Ishikawa (cell line): ENCODE results near the gene GNB1L.

ENCODE experiments used
- CEBPB ChIP-seq: IDR thresholded peaks from 2 replicates; pipeline ENCODE4 v1.6.1; 2012
- CREB1 ChIP-seq: IDR thresholded peaks from 2 replicates; pipeline ENCODE4 v1.6.1; 2012; ENCODE audit warnings: low read depth
- EGR1 ChIP-seq: IDR thresholded peaks from 2 replicates; pipeline ENCODE4 v1.6.1; 2012
- EP300 ChIP-seq: IDR thresholded peaks from 2 replicates; pipeline ENCODE4 v1.6.1; 2012; ENCODE audit warnings: borderline replicate concordance
- FOXM1 ChIP-seq: IDR thresholded peaks from 2 replicates; pipeline ENCODE4 v1.6.1; 2012; ENCODE audit warnings: low read depth, borderline replicate concordance
- NFIC ChIP-seq: IDR thresholded peaks from 2 replicates; pipeline ENCODE4 v1.6.1; 2012
- RAD21 ChIP-seq: IDR thresholded peaks from 2 replicates; pipeline ENCODE4 v1.6.1; 2012; ENCODE audit warnings: low read depth
- TAF1 ChIP-seq: IDR thresholded peaks from 2 replicates; pipeline ENCODE4 v1.6.1; 2012; ENCODE audit warnings: low read depth, mild to moderate bottlenecking
- TCF12 ChIP-seq: IDR thresholded peaks from 2 replicates; pipeline ENCODE4 v1.6.1; 2012; ENCODE audit warnings: low read depth
- TEAD4 ChIP-seq: IDR thresholded peaks from 2 replicates; pipeline ENCODE4 v1.6.1; 2012
- YY1 ChIP-seq: IDR thresholded peaks from 2 replicates; pipeline ENCODE4 v1.6.1; 2012; ENCODE audit warnings: low read depth
- ZBTB7A ChIP-seq: IDR thresholded peaks from 2 replicates; pipeline ENCODE4 v1.6.1; 2012; ENCODE audit warnings: low read depth
- TF ChIP-seq, protein P1 (sequence below): IDR thresholded peaks from 2 replicates; pipeline ENCODE4 v1.6.1; 2012; ENCODE audit warnings: low read depth, mild to moderate bottlenecking
- TF ChIP-seq, protein P2 (sequence below): IDR thresholded peaks from 2 replicates; pipeline ENCODE4 v1.6.1; 2012
- TF ChIP-seq, protein P3 (sequence below): IDR thresholded peaks from 2 replicates; pipeline ENCODE4 v1.6.1; 2012

GNB1L gene

DNA sequence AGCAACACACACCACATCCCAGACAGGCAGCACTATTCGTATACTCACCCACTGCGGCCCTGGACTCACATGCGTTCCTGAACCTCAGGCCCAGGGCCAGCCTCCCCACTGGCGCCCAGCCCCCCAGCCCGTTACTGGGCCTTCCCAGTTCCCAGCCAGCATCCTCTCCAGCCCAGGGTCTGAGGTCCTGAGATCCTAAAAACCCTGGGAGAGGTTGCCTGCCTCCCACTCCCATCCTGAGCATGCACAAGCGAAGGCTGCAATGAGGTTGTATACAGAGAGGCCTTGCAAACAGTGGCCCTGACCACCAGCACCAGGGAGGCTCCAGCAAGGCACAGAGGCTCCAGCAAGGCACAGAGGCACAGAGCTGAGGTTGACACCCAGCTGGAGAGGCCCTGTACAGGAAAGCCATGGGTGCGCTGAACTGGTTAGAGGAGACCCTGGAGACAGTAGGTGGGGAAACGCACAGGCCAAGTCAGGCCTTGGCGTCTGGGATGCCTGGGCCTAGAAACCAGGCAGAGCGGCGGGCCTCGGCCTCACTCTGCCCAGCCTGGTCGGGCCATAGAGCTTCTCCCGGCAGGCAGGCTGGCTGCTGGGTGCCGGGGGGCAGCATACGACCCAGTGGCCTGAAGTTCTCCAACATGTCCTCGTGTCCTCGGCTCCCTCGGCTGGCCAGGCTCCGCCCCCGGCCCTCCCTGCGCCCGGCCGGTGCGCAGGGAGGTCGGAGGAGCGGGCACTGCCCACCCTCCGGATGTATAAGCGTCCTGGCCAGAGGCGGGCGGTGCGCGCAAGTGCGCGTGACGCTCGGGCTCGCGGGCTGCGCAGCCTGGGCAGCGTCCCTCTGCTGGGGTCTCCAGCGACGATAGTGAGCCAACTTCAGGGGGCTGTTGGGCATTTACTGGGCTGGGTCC lies 96.4 kb downstream of the GNB1L start:
- TF ChIP-seq YY1 (no peak), TCF12 (no peak), CEBPB (no peak), TAF1 (no peak), FOXM1 (no peak), ZBTB7A (no peak)
- TF ChIP-seq, protein P1, sequence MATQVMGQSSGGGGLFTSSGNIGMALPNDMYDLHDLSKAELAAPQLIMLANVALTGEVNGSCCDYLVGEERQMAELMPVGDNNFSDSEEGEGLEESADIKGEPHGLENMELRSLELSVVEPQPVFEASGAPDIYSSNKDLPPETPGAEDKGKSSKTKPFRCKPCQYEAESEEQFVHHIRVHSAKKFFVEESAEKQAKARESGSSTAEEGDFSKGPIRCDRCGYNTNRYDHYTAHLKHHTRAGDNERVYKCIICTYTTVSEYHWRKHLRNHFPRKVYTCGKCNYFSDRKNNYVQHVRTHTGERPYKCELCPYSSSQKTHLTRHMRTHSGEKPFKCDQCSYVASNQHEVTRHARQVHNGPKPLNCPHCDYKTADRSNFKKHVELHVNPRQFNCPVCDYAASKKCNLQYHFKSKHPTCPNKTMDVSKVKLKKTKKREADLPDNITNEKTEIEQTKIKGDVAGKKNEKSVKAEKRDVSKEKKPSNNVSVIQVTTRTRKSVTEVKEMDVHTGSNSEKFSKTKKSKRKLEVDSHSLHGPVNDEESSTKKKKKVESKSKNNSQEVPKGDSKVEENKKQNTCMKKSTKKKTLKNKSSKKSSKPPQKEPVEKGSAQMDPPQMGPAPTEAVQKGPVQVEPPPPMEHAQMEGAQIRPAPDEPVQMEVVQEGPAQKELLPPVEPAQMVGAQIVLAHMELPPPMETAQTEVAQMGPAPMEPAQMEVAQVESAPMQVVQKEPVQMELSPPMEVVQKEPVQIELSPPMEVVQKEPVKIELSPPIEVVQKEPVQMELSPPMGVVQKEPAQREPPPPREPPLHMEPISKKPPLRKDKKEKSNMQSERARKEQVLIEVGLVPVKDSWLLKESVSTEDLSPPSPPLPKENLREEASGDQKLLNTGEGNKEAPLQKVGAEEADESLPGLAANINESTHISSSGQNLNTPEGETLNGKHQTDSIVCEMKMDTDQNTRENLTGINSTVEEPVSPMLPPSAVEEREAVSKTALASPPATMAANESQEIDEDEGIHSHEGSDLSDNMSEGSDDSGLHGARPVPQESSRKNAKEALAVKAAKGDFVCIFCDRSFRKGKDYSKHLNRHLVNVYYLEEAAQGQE = no peak

DNA sequence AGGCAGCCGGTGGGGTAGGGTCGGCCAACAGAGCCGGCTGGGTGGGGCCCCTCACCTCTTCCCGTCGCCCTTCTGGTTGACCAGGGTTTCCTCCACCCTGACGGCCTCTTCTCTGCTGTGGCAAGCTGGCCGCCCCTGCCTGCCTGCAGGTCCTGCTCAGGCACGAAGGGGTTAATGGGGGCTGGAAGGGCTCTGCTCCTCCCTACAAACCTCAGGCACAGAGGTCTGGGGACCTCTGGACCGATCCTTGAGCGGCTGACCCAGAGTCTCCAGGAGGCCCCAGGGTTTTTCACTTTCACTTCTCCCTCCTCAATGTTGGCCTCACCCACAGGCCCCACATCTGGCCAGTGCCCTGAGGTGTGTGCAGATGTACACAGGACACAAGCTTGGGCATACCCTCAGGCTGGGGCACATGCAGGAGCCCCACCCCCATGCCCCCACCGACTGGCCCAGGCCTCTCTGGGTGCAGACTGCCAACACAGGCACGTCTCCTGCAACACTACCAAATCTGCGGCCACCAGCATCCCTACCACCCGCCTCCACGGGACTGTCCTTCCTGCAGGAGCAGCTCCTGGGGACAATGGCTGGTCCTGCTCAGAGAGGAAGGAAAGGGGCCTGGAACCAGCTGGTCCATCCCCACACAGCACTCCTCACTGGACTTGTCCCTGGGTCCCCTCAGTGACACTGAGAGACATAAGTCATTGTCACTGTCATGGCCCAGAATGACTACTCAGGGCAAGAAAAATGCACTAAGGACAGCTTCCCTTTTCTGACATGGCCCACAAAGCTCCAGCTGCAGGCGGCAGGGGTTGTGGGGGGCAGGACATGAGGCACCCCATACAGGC lies 97.3 kb downstream of the GNB1L start:
- TF ChIP-seq TEAD4 (no peak), EP300 (no peak), EGR1 (no peak)
- TF ChIP-seq, protein P2, sequence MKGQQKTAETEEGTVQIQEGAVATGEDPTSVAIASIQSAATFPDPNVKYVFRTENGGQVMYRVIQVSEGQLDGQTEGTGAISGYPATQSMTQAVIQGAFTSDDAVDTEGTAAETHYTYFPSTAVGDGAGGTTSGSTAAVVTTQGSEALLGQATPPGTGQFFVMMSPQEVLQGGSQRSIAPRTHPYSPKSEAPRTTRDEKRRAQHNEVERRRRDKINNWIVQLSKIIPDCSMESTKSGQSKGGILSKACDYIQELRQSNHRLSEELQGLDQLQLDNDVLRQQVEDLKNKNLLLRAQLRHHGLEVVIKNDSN = no peak

DNA sequence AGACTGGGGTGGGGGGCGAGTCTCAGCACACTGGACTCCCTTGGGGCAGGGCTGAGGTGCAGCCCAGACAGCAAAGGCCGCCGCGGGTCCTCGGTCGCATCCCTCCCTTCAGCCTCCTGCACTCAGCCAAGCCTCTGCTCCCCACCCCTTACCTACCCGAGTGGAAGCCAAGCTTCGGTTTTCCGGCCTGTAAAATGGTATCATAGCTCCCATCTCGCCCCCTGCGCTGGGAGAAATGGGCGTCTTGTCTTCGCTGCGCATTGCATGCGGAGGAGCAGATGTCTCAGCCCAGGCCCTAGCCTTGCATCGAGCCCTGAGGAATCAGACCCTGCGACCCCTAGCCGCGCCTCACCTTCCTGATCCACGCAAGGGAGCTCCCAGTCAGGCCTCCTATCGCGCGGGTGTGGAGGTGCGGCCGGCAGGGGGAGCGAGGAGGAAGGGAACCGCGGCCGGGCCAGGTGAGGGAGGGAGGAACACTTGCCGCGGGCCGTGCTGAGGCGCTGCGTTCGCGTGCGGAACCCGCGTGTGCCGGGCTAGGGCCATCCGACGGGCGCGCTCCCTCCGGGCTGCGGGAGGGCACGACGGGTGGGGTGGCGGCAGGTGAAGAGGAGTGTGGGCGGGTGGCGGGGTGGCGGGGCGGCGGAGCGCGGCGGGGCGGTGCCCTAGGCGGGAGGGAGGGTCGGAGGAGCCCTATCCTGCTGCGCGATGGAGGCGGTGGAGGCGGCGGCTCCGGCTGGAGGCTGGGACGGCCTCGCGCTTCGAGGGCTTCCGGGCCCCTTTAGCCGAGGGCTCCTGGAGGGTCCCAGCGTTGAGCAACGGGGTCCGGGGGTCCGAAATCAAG lies 98.2 kb downstream of the GNB1L start:
- peak; percentile 67; the same call in 1 of the 2 replicates for TF ChIP-seq RAD21
- TF ChIP-seq, protein P3, sequence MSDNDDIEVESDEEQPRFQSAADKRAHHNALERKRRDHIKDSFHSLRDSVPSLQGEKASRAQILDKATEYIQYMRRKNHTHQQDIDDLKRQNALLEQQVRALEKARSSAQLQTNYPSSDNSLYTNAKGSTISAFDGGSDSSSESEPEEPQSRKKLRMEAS = peak; percentile 48
- no peak for TF ChIP-seq EP300

DNA sequence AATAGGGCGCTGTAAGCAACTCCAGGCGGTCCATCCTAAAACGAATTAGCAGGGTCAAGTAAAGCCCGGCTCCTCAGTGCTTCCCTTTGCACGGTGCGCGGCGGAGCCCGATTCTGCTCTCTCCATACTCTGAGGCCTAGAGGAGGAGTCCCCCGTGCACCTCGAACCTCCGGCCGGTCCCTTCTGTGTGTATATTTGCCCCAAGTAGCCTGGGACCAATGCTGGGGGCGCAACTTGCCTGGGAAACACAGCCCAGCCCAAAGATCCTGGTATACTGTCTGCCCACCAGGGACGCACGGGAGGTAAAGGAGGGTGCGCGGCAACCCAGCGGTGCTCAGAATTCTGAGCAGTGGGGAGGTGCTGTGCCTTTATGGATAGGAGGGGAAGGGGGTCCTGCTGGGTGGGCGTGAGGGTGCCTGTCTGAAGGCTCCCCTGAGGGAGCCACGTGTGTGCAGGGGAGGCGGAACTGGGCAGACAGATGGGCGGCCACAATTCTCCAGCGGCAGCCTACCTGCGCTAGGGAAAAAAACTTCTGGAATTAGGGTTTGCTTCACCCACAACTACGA lies 98.9 kb downstream of the GNB1L start:
- no peak for TF ChIP-seq TAF1
- no peak for TF ChIP-seq TCF12
- no peak for TF ChIP-seq TEAD4
- TF ChIP-seq, protein P2 = no peak
- no peak for TF ChIP-seq YY1
- TF ChIP-seq FOXM1 = no peak
- TF ChIP-seq, protein P1 = no peak
- TF ChIP-seq NFIC = no peak
- no peak for TF ChIP-seq CREB1
- TF ChIP-seq EGR1 = no peak
- no peak for TF ChIP-seq RAD21
- TF ChIP-seq, protein P3 = no peak
- no peak for TF ChIP-seq ZBTB7A
- no peak for TF ChIP-seq CEBPB
- no peak for TF ChIP-seq EP300

DNA sequence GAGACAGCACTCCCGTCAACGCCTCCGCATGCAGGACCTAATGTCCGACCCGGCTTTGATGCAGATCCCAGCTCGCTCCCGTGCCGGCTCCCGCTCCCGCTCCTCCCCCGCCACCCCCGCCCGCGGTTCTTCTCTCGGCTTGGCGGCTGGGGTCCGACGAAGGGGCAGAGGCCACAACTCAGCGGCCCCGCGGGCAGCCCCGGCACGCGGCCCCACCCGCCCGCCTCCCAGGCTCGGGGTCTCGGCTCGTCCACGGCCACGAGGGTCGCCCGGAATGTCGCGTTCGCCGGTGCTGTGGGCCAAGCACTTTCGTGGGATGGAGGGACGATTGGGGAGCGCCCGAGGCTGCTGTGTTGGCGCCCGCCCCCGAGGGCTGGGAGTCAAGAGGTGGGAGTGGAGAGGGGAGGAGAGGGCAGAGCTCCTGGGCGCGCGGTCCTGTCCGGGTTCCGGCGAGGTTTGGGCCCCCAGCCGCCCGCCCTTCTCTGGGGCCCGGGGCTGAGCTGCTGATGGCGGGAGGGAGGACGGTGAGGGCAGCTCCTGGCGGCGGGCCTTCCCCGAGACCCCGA lies 99.4 kb downstream of the GNB1L start:
- TF ChIP-seq EP300 = no peak
- TF ChIP-seq TCF12 = no peak
- TF ChIP-seq, protein P1 = no peak
- TF ChIP-seq CEBPB = no peak
- no peak for TF ChIP-seq TAF1
- TF ChIP-seq, protein P3 = no peak
- no peak for TF ChIP-seq TEAD4
- no peak for TF ChIP-seq EGR1
- TF ChIP-seq NFIC = no peak
- no peak for TF ChIP-seq YY1
- no peak for TF ChIP-seq ZBTB7A
- TF ChIP-seq, protein P2 = no peak
